D341Med (cell line): ENCODE measurements around the gene MAEL.
A peak's percentile ranks its signal among the peaks of the same experiment; 100 is the strongest.

Source experiments
- DNase-seq: peaks from one replicate; pipeline ENCODE4 v3.0.0; 2012; ENCODE audit warnings: low spot score

Gene MAEL

GRCh38 chr1:167056529-167057231 is 67.6 kb downstream of the MAEL start:
- no peak for DNase-seq

- DNase-seq, result peak; percentile 79
Observed at GRCh38 chr1:167057241-167057688, 68.2 kb downstream of the MAEL start.

GRCh38 chr1:167059045-167059808 is 70.1 kb downstream of the MAEL start:
- DNase-seq, result peak; percentile 76

GRCh38 chr1:167059809-167060107 is 70.7 kb downstream of the MAEL start:
- DNase-seq, result no peak

- DNase-seq, result no peak
Observed at GRCh38 chr1:167060141-167061072, 71.3 kb downstream of the MAEL start.

GRCh38 chr1:167061073-167061464 is 72.0 kb downstream of the MAEL start:
- DNase-seq, result no peak

- DNase-seq, result no peak
Observed at GRCh38 chr1:167064621-167065020, 75.5 kb downstream of the MAEL start.

- no peak for DNase-seq
Observed at GRCh38 chr1:167065471-167065870, 76.4 kb downstream of the MAEL start.

- peak; percentile 98 for DNase-seq
Observed at GRCh38 chr1:167066333-167067122, 77.4 kb downstream of the MAEL start.

GRCh38 chr1:167067904-167068303 is 78.8 kb downstream of the MAEL start:
- no peak for DNase-seq

GRCh38 chr1:167068761-167069160 is 79.7 kb downstream of the MAEL start:
- DNase-seq, result no peak

- DNase-seq, result no peak
Observed at GRCh38 chr1:167071286-167071685, 82.2 kb downstream of the MAEL start.
